Measurements from ENCODE around the gene GAL3ST2.
"Not testable (repeated sequence)": the region's sequence is repeated elsewhere in the genome, so short reads cannot be mapped to it uniquely, and the experiment has no call there.

Gene GAL3ST2

DNA sequence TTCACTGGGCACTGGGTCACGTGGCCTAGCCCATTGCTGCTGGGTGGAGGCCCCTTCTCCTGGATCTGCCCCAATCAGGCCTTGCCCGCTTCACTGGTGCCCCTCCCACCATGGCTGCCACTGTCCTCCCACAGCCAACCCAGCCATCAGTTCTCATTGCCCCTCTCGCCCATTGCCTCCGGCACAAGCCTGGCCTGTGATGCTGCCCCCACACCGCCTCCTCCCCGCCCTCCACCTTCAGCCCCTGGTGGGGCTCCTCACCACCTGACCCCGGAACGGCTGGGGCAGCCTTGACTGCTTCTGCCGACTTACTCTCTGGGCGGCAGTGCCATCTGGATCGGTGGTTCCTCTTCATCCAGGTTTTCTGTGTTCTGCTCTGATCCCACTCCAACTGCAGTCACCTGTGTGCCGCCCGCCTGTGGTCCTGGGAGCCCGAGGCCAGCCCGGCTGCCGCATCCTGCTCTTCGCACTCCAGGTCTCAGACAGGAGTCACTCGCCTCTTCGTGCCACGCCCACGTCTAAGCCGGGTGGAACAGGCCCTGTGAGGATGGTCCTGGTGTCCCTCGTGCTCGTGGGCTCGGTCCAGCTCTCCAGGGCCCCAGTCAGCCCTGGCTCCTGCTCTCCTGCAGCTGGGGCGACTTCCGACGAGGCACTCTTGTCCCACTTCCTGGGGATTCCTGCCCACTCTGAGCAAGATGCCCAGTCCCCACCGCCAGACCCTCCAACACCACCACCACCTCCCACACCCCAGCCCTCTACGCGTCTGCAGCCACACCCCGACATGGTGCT lies 28.0 kb upstream of the GAL3ST2 start:
- no peak for DNase-seq

DNA sequence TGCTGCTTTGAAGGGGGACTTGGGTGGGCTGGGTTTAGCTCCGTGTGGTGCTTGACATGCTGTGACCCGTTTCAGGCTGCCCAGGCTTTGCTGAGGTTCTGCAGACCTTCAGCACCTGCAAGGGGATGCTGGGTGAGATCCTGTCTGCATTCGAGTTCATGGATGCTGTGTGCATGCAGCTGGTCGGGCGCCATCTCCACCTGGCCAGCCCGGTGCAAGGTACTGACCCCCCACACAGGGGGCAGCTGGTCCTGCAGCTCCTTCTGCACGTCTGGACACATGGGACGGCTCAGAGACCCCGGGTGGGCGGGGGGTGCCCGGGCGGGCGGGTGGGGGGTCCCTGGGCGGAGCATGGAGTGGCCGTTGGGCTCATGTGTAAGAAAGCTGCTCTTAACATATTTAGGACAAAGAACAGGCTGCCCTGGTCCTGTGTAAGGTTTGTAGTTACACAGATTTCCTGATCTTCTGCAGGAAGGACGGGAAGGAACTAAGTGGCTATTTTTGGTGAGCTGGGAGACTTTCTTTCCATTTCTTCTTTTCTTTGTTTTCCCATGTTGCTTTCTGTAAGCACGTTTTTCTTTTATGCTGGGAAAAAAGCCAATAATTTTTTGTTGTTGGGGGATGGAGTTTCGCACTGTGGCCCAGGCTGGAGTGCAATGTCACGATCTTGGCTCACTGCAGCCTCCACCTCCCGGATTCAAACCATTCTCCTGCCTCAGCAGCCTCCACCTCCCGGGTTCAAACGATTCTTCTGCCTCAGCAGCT lies 26.4 kb upstream of the GAL3ST2 start:
- no peak for DNase-seq

DNA sequence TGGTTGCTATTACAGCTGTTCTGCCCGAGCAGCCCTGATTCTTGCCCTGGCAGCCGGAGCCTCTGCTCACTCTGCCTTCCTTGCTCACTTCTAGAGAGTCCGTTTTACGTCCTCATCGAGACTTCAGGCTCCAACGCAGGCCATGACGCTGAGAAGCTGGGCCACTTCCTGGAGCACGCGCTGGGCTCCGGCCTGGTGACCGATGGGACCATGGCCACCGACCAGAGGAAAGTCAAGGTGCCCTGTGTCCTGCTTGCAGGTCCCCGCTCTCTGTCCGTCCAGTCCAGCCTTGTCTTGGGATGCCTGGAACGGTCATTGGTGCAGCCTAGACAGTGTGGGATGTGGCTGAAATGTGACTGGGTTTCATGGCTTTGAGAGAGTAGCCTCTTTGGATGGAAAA lies 25.5 kb upstream of the GAL3ST2 start:
- DNase-seq: no peak

DNA sequence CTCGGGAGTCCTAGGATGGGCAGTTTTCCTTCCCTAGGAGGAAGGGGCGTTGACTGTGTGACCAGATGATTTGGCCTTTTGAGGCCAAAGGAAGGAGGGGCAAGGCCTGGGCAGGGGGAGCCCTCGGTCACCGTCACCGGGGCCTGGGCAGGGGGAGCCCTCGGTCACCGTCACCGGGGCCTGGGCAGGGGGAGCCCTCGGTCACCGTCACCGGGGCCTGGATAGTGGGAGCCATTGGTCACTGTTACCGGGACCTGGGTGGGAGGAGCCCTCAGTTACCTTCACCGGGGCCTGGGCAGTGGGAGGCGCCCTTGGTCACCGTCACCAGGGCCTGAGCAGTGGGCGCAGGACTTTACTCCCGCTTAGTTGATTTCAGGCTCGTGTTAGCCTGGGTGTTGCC lies 24.8 kb upstream of the GAL3ST2 start:
- DNase-seq: no peak

DNA sequence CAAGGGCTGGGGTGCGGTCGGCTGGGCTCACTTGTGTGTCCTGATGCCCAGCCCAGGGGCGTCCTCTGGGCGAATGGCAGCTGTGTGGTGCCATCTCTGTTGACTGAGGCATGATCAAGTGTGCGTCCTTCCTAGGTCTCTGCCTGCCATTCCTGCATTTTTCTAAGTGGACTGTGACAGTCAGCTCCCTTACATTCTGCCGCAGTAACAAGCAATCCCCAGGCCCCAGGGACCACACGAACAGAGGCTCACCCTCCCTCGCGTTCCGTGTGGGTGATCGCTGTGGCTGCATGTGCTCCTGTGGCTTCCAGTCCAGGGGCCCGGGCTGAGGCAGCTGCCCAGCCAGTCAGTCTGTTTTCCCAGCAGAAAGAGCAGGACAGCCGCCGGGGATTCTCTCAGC lies 24.4 kb upstream of the GAL3ST2 start:
- DNase-seq: no peak

DNA sequence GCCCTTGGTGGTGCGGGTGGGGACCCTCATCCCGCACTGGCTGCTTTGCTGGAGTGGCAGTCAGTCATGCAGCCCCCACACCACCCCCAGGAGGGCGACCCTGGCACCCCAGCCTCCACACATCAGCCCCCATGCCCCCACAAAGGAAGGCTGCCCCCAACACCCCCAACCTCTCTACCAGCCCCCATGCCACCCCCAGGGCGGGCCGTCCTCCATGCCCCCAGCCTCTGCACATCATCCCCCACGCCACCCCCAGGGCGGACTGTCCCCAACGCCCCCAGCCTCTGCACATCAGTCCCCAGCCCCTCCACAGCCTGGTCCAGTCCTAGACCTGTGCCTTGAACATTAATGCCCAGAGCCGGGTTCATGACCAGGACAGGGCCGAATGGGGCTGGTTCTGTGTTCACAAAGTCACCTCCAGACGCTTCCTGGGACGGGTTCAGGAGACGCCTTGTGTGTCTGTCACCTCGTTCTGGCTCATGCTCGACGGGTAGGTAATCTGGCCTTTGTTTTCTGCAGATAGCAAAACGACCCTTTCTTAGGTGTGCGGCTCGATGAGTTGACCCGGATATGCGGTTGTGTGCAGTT lies 23.8 kb upstream of the GAL3ST2 start:
- no peak for DNase-seq

DNA sequence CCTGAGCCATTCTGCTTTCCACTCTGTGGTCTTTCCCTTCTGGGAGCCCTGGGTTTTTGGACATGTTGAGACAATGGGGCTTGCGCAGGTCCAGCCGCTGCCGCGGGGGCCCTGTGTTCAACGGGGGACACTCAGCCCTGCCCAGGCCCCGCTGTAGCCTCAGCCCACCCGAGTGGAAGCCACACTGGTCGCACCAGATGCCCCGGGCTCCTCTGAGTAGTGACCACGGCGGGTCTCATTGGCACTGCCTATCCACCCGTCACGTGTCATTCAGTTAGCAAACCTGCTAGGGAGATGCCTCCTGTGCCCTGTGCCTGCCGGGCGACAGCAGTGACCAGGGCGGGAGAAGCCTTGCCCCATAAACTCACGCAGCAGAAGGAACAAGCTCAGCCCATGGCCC lies 23.1 kb upstream of the GAL3ST2 start:
- DNase-seq: no peak

DNA sequence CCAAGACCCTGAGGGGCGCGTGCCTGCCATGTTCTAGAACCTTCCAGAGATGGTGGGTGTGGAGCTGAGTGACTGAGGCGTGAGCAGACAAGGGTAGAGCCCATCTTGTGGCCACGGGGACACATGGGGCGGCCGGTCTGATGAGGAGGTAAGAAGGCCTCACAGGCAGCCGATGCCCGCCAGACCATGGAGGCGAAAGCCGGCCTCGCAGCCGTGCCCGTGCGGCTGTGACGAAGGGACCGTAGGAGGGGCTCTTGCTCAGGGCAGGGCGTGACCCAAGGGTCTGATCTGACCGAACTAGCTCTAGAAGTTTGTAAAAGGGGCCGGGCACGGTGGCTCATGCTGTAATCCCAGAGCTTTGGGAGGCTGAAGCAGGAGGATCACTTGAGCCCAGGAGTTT lies 22.6 kb upstream of the GAL3ST2 start:
- DNase-seq: no peak

DNA sequence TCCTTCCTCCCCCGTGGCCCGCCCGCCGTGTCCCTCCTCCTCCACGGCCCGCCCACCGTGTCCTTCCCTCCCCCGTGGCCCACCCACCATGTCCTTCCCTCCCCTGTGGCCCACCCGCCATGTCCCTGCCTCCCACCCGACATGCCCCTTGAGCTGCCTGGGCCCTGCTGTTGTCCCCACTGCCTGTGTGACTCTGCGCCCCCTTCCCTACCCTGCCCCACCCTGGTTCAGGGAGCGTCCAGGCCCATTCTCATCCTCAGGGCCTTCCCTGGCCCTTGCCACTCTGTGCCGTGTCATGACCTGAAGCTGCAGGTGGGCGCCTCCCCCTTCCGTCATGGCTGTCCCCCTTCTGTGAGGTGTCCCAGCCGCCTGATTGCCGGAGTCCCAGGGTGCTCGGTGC lies 21.5 kb upstream of the GAL3ST2 start:
- no peak for DNase-seq

DNA sequence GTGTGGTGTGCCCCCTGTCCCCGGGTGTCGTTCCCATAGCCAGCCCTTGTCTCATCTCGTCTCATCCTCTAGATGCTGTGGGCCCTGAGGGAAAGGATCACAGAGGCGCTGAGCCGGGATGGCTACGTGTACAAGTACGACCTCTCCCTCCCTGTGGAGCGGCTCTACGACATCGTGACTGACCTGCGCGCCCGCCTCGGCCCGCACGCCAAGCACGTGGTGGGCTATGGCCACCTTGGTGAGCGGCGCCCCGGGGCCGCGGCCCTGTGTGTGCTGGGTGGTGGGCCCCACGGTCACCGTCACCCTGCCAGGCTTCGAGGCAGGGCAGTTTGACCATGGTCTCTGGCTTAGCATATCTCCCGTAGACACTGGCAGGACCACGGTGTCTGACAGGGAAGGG lies 20.8 kb upstream of the GAL3ST2 start:
- no peak for DNase-seq

DNA sequence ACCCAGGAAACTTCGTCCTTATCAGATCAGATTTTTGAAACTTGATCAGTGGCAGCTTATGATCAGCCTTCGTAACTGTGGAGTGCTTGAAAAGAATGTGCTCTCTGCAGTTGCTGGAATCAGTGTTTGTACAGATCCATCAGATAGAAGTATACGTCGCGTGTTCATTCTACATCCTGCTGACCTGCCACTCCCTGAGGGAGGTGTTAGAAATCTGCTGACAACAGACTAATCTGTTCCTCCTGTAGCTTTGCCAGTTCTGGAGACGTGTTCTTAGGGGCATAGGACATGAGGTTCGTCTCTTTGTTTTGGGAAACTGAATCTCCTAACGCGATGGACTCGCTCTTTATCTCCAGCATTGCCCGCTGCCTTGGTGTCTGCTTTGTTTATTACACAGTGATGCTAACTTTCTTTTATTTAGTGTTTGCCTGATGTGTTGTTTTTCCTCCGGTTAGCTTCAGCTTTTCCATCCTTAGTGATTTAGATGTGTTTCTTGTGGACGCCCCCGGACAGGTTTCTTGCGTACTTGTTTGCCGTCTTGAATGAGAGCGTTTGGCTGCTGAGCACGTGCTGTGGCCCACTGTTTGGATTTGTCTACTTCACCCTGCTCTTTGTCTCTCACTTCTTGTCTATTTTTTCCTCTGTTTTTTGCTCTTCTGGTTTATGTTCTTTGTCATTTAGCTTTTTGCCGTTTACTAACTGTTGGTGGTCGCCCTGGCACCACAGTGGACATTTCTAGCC lies 17.4 kb upstream of the GAL3ST2 start:
- DNase-seq: no peak

DNA sequence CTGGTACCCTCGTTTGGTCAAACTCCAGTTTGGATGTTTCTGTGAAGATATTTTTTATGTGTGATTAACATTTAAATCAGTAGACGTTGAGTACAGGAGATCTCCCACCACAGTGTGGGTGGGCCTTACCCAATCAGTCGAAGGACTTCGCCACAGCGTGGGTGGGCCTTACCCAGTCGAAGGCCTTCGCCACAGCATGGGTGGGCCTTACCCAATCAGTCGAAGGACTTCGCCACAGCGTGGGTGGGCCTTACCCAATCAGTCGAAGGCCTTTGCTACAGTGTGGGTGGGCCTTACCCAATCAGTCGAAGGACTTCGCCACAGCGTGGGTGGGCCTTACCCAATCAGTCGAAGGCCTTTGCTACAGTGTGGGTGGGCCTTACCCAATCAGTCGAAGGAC lies 16.7 kb upstream of the GAL3ST2 start:
- DNase-seq: not testable (repeated sequence)

DNA sequence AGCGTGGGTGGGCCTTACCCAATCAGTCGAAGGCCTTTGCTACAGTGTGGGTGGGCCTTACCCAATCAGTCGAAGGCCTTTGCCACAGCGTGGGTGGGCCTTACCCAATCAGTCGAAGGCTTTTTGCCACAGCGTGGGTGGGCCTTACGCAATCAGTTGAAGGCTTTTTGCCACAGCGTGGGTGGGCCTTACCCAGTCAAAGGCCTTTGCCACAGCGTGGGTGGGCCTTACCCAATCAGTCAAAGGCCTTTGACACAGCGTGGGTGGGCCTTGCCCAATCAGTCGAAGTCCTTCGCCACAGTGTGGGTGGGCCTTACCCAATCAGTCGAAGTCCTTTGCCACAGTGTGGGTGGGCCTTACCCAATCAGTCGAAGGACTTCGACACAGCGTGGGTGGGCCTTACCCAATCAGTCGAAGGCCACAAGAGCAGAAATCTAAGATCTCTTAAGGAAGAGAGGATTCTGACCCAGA lies 16.3 kb upstream of the GAL3ST2 start:
- DNase-seq: no peak

DNA sequence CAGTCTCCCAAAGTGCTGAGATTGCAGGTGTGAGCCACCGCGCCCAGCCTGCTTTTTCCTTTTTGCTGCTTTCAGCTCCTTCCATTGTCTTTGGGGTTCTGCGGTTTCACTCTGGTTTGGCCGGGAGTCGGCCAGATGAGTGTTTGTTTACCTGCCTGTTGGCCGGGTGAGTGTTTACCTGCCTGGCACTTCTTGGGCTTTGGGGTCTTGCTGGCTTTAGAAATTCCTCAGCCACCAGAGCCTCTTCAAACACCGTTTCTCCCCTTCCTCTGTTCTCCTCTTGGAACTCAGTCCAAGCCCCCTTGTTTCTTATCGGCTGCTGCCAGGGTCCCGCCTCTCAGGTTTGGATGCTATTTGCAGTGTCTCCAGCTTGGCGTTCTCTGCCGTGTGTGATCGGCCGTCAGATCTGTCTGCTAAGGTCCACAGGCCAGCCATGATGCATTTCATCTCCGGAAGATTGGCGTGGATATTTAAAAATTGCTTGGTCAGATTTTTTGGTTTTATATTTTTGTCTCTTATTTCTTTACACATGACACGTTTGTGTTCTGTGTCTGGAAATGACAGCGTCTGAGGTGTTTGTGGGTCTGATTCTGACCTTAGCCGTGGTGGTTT lies 14.2 kb upstream of the GAL3ST2 start:
- DNase-seq: no peak

DNA sequence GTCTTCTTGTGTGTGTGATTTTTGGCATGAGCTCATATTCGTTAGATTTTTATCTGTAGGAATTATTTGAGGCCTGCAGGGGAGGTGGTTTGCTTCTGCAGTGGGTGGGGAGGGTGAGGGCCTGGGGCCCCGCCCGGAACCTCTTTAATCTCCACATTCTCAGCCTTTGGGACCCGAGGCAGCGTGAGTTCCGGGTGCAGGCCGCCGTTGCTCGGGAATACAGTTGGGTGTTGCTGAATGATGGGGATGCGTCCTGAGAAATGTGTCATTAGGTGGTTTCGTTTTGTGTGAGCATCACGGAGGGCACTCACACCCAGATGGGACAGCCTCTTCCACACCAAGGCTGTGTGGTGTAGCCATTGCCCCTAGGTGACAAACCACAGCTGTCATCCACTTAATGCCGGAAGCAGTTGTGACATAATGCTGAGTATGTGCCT lies 13.7 kb upstream of the GAL3ST2 start:
- no peak for DNase-seq

DNA sequence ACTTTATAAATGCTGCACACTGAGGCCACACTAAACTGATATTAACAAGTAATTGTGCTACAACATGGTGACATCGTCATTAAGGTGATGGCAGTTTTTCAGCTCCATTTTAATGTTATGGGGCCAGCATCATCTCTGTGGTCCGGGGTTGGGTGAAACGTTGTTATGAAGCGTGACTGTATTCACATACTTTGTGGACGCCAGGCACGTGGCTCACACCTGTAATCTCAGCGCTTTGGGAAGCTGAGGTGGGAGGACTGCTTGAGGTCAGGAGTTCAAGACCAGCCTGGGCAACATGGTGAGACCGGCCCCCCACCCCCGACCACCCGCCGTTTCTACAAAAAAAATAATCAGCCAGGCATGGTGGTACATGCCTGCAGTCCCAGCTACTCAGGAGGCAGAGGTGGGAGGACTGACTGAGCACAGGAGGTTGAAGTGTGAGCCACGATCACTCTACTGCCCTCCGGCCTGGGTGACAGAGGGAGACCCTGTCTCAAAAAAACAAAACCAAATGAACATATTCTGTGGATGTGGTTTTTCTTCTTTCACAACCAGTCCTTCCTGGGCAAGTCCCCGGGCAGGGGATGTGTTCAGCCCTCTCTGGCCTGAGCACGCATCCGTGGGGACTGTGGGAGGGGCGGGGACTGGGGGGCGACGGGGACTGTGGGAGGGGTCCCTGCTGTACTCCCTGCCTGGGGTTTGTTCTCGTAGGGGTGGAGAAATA lies 12.9 kb upstream of the GAL3ST2 start:
- DNase-seq: no peak

DNA sequence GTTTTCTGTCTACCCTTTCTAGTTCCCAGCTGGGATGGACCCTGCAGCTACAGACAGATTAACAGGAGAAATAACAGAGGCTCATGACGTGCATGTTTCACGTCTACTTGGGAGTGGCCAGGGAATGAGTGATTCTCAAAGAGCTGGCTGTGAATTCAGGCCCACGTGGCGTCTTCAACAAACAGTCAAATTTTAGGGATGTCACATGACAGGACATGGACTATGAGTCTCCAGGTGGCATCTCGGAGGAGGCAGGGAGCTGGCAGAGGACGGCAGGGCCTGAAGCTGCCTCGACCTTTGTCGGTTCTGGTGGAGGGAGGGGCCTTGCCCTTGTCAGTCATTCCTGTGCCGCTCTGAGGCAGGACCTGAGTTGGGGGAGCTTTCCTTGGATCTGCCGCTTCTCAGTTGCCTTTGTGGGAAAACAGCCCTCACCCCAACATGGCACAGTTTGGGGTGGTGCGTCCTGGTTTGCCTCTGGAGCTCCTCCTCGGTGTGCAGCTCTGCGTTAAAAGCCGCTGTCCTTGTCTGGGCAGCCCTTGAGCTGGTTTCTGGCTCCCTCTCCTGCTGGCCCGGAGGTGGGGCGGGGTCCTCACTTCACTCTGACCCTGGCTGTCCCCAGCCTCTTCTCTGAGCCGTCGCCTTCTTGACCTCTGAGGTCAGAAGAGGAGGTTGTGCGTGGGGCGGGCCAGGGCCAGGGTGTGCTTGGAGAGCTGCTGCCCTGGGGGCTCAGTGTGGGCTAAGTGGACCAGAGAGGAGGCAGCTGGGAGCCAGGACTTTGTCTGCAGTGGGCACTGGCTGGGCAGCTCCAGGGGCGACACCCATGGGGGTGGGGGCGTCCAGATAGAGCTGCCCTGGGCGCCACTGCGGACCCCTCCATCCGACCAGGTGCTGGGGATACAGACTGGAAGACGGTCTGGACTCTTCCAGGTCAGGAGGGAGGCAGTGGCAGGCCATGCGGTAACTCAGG lies 12.1 kb upstream of the GAL3ST2 start:
- DNase-seq: no peak

DNA sequence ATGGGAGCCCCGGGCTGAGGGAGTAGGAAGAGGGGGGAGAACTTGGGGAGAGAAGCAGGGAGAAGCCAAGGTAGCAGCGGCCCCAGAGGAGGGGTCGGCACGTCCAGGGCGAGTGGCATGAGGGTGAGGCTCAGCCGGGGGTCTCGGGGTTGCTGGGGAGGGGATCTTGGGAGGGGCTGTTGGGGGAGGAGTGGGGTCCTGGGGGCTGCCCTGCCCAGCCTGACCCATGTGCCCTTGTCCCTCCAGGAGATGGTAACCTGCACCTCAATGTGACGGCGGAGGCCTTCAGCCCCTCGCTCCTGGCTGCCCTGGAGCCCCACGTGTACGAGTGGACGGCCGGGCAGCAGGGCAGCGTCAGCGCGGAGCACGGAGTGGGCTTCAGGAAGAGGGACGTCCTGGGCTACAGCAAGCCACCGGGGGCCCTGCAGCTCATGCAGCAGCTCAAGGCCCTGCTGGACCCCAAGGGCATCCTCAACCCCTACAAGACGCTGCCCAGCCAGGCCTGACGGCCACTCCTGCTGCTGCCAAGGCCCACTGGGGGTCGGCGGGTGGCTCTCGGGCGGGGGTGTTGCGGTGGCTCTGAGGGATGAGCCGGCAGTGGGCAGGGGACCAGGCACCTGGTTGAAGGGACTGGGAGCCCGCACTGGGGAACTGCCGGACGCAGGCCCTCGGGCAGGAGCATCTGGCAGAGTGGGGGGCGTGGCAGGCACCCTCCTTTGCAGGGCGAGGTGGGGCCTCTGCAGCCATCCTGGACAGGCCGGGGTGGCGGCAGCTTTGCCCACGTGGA lies 9.0 kb upstream of the GAL3ST2 start:
- DNase-seq: no peak

DNA sequence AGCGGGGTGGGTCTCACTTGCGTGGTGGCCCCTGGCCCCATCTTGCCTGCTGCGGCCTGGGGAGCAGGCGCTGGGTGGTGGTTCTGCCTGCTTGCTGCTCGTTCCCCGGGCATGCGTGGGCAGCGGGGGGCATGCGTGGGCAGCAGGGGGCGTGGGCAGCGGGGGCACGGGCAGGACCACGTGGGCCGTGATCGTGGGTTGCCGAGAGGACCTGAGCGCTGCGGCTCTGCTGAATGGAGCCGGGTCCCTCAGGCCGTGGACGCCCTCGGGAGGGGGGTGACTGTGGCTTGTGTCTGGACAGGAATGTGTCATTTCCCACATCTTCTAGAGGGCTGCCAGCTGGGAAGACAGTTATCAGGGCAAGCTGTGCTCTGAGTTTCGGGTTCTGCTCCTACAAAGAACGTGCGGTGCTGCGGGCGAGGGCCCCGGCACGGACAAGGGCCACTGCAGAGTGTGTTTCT lies 8.3 kb upstream of the GAL3ST2 start:
- no peak for DNase-seq

DNA sequence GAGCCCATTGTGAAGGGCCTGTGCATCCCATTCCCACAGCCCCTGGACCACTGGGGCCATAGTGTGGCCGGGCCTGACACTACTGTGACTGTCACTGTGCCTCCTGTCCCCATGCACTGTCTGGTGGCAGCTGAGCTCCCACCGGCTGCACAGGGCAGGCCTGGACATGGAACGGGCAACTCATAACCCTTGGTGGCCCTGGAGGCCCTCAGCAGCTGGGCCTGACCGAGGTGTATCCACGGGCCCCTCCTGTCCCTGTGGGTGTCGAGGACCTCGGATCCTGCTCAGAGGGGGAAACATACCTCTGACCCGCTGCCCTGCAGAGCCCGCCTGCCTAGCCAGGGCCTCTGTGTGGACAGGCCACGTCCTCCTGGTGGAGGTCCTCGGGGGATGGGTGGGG lies 7.8 kb upstream of the GAL3ST2 start:
- no peak for DNase-seq
